T47D (cell line): ENCODE measurements around the gene KLF6.

Source experiments
- DNase-seq, 2 experiments: peaks; one replicate each; pipeline versions ENCODE4 v3.0.0 to v3.0.0-alpha.2; 2011 to 2012; ENCODE audit warnings: low read depth in 1 of 2, low spot score in 1 of 2
- JUND ChIP-seq: IDR thresholded peaks from 2 replicates; pipeline ENCODE4 v1.6.1; 2012; ENCODE audit warnings: low read depth
- in situ Hi-C: cut with HindIII; loops from 2 replicates; pipeline ENCODE4 v1.10.0; 2016; ENCODE audit warnings: low sequenced_read_pairs, low pct_unique_long_range_greater_than_20kb

The KLF6 gene

DNA sequence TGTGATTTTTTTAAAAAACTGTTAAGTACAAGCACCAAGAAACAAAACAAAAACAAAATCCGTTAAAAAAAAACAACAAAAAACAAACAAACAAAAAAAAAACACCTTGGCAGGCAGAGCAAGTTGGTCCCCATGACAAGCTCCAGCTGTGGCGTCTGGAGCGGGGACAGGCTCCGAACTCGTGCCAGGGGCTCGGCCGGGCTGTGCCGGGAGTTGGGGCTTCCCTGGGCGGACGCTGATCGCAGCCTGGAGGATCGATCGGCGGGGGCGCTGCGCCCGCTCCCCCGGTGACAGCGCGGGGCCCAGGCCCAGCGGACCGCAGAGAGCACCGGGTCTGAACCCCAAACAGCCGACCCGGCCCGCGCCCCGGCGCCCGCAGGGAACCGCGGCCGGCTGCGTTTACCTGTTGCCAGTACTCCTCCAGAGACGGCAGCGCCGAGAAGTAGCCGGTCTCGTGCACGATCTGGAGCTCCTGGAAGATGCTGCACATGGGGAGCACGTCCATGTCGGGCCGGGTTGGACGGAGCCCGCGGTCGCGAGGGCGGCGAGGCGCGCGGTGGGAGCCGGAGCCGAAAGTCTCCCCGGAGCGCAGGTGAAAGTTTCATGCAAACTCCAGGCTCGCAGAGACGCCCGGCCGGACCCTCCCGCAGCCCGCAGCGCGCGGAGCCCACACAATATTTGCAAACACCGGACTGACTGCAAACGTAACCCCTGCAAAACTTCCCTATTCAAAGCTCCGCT, at the start of gene KLF6:
Gene KLF6, minus strand, starts transcription at position 700 of the 741 bp plus-strand sequence. Its CDS starts 195 bp downstream, at position 505.
- in situ Hi-C loops = no loop called here
- no peak for TF ChIP-seq JUND
- DNase-seq = peak; percentile 34 to 46

DNA sequence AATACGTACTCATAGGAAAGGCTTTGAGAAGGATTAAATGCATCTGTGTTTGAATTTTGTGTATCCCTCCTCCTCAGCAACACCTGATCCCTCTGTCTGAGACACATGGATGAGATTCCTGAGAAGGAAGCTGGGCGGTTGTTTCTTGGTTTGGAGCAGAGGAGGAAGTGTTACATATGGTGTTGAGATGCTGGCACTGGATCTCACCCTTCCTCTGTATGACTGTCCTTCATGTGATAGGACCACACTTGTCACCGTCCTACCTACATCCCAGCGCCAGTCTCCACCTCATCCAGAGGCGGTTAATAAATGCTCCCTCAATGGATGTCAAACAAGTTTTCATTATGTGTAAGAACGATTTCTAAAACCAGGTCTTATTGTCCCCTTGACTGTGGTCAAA, 49.4 kb upstream of the KLF6 start:
- no peak for DNase-seq
- in situ Hi-C loops = no loop called here
- no peak for TF ChIP-seq JUND

DNA sequence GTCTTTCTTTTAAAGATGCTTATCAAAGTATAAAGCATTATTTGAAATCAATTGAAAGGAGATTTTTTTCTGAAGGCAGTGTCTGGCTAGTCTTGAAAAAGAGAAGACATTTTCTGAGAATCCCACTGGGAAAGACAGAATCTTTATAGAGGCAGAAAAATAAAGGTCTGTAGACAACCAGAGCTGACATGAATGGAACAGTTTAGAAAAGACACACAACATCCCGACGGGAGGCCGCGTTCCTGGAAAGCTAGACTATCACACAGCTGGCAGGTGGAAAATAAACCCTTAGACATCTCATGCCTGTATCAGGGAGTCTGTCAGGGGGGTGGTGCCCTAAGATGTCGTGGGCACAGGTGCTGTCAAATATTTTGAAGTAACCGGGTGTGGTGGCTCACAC, 48.0 kb upstream of the KLF6 start:
- DNase-seq = no peak
- TF ChIP-seq JUND = no peak
- in situ Hi-C loops = no loop called here

DNA sequence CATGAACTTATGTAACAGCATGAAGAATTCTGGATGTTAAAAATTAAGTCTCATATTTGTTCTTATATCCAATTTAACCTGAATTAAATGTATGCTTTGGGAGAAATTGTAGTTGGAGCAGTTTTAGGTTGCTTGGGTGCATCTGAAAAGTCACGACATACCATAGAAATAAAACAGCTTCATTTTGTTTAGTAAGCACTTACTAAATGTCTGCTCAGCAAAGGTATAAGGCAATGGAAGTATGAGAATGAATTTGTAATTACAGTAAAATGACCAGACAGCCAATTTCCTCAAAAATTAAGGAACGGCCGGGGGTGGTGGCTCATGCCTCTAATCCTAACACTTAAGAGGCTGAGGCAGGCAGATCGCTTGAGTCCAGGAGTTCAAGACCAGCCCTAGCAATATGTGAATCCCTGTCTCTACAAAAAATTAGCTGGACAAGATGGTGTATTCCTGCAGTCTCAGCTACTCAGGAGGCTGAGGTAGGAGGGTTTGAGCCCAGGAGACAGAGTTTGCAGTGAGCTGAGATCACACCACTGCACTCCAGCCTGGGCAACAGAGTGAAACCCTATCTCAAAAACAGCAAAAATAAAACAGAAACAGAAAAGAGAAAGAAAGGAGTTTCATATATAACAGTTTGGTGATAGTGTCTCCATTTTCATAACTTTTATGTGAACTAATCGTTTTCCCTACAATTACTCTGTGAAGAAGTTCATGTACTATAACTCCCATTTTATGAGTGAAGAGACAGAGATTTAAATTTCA, 47.2 kb upstream of the KLF6 start:
- DNase-seq = no peak
- TF ChIP-seq JUND = no peak
- in situ Hi-C loops = no loop called here

DNA sequence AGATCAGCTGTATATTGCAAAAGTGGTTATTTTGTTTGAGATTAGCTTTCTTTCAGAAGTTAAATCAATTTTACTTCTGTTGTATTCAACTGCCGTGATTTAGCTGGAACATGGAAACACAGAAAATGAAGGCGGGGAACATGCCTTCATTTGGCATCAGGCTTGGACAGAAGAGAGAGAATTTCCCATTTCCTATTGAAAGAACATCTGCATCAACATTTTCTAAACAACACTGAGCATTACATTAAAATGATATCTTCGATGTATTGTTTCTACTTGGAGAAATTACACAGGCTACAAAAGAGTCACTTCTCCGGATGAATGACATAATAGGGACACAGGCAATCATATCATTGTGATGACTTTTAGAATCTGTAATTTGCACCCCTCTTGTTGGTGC, 46.6 kb upstream of the KLF6 start:
- no peak for DNase-seq
- TF ChIP-seq JUND = no peak
- in situ Hi-C loops = no loop called here

DNA sequence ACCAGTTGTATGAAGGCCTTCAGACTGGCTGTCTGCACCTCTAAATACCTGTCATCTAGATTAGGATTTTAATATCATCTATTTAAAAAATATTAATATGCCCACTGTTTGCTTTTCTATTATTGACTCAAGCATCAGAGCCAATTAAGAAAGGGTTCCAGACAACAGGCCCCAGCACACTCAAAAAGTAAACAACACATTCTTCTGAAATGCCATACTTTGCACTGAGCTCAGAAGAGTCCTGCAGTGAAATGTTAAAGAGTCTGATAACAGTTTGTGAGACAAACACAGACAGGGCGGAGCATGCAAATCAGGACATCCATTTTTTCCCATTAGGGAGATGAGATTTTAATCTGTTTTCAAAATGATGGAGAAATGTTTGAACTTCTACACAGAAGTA, 45.9 kb upstream of the KLF6 start:
- DNase-seq = no peak
- no peak for TF ChIP-seq JUND
- in situ Hi-C loops = no loop called here

DNA sequence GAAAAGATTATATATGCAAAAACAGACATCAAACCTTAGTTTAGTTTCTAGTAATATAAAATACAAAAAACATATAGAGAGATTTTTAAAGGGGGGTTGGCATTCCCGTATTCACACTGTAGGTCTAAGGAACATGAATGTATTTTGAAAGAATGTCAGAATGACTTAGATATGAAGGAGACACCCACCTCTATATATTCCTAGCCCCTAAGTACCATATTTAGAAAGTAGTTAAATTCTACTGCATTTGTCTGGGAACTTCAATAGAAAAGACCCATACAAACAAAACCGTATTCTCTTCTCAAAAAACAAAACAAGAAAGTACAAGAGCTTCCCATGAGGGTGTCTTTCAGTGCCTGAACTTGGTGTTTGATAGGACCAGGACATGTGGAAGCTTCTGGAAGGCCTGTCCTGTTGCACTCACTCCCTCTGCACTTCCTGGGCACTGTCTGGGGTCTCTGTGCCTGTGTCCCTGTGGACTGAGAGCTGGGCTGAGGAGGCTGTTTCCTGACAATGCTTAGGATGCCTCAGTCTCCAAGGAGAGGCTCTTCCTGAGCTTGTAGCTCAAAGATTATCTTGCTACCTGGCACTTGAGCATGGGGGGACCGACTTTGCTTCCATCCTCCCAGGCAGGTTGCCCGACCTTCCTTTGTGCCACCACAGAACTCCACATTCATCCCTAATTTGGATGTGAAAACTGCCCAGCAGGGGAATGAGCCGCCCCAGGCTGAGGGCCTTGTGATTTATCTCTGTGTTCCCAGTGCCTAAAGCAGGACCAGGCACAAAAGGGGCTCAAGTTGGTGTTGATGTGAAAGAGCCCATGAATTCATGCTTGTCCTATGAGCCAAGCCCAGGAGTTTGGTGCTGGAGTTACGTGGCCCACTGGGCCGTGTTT, 44.4 kb upstream of the KLF6 start:
- DNase-seq = no peak
- in situ Hi-C loops = no loop called here
- TF ChIP-seq JUND = no peak

DNA sequence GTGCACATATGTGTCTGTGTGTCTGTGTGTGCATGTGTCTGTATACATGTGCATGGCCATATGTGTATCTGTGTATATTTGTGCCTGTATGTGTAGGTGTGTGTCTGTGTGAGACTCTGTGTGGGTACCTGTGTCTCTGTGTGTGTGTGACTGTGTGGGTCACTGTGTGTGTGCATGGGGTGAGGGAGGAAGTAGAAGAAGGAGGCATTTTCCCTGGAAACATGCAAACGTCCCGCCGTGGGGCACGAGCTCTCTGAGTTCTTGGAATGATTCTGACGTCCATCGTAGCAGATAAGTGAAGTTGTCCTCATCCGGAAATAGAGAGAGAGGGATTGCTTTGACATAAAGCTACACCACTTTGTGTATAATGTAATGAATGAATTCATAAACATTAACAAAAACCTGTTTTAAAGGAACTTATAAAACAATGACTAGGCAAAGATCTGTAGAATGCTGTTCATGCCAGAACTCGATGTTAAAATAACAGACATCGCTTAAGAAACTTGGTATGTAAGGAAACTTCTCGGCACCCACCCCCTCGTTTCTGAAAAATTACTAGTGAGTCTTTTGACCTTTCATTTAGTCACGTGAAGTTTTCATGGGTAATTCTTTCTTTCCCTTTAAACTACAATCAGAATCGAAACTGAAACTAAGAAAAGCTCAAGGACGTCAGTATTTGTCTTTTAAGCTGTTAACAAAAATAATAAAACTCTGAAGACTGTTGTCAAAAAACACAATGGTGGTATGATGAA, 43.6 kb upstream of the KLF6 start:
- in situ Hi-C loops = no loop called here
- peak in 1 of 2 experiments; percentile 57 for DNase-seq
- no peak for TF ChIP-seq JUND

DNA sequence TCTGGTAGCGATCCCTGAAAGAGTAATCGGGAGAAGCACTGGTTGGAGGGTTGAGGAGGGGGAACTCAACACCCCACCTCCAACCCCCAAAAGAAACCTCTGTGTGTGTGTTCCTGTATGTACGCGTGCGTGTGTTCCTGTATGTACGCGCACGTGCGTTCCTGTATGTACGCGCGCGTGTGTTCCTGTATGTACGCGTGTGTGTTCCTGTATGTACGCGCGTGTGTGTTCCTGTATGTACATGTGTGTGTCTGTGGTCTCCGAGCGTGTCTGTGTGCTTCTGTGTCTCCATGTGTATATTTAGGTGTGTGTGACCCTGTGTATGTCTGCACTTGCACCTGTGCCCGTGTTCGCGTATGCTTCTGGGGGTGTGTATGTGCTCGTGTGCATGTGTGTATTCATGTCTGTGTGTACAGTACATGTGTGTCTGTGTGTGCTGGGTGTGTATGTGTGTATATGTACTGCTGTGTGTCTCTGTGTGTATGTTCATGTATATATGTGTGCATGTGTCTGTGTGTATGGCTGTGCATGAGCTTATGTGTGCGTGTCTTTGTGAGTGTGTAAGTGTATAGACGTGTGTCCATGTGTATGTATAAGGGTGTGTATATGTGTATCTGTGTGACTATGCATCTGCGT, 42.9 kb upstream of the KLF6 start:
- no peak for TF ChIP-seq JUND
- in situ Hi-C loops = no loop called here
- no peak for DNase-seq

DNA sequence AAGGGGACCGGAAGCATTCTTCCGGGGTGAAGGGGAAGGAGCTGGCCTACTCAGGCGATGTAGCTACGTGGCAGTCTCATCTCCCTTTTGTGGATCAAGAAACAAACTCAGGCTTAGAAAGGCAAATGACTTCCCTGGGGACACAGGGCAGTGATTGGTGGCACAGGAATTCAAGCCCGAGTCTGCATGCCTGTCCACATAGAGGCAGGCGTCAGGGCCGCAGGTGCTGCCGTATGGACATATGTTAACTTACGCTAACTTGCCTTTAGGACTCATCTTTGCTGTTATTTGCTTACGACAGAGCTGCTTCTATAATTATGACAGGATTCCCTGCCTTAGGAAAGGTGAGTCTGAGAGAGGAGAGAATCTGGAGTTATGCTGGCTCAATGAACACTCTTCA, 42.3 kb upstream of the KLF6 start:
- in situ Hi-C loops = no loop called here

DNA sequence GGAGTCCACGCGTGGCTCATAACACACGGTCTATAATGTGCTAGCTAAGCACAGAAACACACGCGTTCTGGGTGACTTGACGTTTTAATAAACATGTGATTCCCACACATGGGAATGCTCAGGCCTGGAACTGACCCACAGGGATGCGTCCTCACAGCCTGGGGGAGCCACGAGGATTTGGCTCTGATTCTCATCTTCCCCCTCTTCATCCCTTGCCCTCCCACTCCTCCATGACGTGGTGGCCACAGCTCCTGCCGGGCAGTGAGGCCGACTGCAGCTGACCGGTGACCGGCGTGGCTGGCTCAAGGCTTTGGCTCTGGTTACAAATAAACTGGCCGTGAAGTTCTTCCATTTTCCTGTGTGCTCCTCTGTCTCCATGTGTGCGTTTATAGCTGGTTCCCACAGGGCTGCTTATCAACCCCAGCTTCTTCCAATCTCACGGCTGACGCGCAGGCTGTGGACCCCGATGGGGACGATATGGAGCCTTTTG, 40.9 kb upstream of the KLF6 start:
- no peak for TF ChIP-seq JUND
- DNase-seq = no peak
- in situ Hi-C loops = no loop called here

More for the DNA sequence above, 42.3 kb upstream of the KLF6 start:
- no peak for TF ChIP-seq JUND
- peak in 1 of 2 experiments; percentile 29 for DNase-seq
